Fibroblast of skin of abdomen (primary cell): ENCODE measurements around the gene SH3GL3.

Experiments
- DNase-seq: peaks from one replicate; pipeline ENCODE4 v3.0.0-alpha.2; 2013

Gene SH3GL3

DNA sequence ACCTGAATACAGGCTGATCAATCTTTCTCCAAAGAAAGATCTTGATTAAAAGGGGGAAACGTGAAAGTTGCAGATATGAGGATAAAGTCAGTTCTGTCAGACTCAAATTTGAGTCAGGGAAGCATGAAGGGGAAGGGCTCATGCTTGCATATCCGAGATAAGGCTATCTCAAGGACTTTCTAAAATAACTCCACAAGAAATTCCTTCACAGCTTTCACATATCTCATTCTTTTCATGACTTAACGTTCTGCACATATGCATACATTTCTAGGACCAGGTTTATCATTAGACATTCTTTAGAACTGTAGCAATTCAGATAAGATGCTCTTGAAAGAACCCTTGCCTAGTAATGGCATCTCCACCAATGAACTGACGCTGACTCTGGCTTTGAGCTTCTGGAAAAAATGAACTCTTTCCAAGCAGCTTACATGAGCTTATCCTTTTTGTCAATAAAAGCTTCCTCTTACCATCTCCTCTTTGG is 15.9 kb downstream of the SH3GL3 start:
- DNase-seq = no peak

- no peak for DNase-seq
Observed at GRCh38 chr15:83470887-83471286, 23.7 kb downstream of the SH3GL3 start.

GRCh38 chr15:83471307-83471866 is 24.2 kb downstream of the SH3GL3 start:
- DNase-seq = no peak

DNA sequence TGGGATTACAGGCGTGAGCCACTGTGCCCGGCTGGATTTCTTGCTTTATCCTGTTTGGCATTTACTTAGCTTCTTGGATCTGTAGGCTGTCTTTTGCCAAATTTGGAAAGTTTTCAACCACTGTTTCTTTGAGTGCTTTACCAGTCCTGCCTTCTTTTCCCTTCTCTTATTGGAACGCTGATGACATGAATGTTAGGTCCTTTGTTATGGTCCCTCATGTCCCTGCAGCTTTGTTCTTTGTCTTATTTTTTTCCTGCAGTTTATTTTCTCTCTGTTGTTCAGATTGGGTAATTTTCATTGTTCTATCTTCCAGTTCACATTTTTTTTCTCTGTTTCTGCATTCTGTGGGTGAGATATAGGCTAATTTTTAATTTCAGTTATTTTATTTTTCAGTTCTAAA is 25.0 kb downstream of the SH3GL3 start:
- no peak for DNase-seq

DNA sequence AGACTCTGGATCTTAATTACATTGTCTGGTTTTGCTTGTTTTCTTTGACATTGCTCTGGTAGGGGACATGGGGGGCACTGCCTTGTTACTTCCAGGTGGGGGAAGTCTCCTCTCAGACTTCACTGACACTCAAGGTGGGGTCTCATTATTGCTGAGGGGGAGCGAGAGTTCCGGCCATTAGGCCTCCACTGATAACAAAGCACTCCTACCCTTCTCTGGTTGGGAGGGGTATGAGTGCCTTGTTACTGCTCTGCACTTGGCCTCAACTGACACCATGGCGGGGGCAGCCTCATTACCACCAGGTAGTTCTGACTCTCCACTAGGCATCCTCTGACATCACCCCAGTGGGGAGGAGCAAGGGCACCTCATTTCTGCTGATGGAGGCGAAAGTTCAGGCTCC is 25.7 kb downstream of the SH3GL3 start:
- no peak for DNase-seq

GRCh38 chr15:83474578-83474977 is 27.4 kb downstream of the SH3GL3 start:
- DNase-seq = no peak

GRCh38 chr15:83475551-83475950 is 28.4 kb downstream of the SH3GL3 start:
- DNase-seq = peak; percentile 75

DNA sequence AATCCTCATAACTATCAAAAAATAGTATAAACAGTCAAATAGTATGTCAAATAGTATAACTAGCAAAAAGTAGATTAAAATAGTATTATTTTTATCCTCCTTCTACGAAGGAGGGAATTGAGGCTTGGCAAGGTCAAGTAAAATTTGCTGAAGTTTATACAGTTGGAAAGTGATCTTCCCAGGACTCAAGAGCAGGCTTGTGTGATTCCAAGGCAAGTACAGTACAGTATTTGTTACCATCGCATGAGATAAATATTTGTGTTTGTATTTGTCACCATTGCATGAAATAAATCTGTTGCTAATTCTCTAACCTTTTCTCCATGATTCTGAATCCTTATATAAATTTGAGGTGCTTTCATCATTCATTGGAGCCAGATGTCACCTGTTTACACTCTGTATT is 28.9 kb downstream of the SH3GL3 start:
- DNase-seq = no peak

DNA sequence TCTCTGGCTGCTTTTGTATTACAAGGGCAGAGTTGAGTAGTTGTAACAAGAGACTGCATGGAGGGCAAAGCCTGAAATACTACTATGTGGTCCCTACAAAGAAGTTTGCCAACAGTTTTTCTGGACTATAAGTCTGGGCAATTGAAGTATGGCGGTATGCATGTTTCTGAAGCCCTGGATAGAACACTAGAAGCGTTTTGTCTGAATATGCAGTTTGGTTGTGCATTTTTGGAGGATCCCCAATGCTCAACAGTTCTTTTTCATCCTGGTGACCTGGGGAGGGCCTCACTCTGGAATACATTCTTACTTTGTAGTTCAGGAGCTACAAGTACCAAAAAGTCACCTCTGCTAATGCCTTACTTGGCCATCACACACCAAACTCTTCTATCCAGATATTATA is 29.6 kb downstream of the SH3GL3 start:
- DNase-seq = no peak

DNA sequence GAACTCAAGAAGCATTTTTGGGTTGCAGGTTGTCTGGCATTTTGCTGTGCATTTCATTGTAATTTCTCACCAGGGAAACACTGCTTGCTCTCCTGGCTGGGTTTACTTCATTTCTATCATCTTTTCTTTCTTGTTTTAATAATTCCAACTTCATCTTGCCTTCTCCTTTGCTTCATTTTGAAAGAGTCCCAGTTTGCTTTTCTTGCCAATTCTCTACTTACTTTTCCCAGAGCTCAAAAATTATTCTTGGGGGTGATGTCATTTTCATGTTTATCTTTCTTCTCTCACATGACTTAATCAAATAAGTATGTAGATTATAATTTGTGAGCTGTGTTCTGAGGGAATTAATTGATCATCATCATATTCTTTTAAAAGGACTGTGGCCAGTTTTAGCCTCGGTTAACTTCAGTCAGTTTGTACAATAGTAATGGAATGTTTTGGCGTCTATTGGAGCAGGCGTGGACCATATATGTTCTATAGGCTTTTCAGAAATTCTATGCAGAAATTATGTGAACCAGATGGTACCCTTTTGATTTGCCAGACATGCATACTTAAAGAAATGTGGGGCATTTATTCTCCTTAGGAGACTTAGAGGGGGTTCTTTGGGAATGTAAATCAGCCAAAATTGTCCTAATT is 30.1 kb downstream of the SH3GL3 start:
- peak; percentile 55 for DNase-seq

DNA sequence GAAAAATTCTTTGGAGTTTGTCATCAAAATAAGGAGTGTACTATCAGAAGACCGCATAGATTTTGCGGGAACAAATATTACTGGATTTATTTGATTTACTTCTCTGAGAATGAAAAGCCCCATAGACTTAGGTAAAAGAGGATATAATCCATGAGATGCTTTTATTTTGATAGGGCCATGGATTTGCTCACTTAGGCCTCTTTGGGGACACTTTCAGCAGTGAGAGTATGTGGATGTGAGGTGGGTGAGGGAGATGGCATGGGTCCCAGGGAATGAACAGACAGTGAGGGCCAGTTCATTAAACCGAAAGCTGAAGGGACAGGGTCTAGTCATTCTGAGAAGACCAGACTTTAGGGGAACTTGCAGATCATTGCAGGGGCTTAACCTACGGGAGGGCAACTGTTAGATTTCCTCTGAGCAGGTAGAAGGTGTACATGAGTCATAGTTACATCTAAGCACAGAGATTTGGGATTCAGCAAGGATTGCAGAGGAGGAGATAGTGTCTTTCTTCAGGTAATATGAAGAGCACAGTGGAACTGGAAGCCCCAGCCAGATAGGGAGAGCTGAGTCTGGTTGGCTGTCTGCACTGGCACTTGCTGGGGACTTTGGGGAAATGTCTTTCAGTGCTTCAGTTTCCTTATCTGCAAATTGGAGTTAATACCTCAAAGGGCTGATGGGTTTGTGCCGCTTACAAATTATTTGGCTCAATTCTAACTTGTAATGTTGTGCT is 30.8 kb downstream of the SH3GL3 start:
- no peak for DNase-seq

GRCh38 chr15:83483612-83484011 is 36.5 kb downstream of the SH3GL3 start:
- no peak for DNase-seq

DNA sequence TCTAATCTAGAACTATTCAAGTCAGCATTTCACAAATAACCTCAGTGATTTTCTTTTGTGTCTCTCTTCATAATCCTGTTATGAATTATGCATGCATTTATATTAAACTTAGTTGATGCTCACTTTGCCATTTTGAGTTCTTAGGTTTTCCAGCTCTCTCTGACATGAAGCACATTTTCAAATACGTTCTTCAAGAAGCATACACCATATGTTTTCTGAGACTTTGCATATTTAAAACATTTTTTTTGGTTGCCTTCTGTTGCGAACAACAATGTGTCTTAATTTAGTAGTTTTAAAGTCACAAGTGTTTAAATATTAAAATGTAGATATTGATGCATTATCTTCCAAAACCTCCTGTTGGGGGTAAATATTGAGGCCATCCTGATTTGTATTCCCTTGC is 37.5 kb downstream of the SH3GL3 start:
- no peak for DNase-seq

DNA sequence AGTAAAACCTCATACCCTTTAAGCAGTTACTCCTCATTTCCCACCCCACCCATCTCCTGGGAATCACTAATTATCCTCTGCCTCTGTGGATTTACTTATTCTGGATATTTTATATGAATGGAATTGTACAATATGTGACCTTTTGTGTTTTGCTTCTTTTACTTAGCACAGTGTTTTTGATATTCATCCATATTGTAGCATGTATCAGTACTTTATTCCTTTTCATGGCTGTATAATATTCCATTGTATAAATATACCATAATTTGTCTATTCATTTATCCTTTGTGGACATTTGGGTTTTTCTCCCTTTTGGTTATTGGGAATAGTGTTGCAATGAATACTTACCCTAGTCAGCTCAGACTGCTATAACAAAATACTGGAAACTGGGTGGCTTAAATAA is 39.2 kb downstream of the SH3GL3 start:
- DNase-seq = no peak

DNA sequence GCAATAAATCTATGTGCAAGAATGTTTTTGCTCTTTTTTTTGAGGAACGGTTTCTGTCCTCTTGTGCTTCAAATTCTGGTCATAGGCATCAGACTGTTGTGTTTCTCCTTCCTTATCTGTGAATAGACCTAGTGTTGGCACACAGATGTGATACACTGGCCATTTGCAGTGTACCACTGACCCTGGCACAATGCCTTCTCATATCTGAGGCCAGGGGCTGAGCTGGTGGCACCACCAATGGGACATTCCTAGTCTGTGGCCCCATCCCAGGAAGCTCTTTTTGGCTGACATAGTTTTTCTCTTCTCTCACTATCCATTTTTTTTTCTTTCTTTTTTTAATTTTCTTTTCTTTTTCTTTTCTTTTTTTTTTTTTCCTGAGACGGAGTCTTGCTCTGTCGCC is 40.4 kb downstream of the SH3GL3 start:
- DNase-seq = no peak

DNA sequence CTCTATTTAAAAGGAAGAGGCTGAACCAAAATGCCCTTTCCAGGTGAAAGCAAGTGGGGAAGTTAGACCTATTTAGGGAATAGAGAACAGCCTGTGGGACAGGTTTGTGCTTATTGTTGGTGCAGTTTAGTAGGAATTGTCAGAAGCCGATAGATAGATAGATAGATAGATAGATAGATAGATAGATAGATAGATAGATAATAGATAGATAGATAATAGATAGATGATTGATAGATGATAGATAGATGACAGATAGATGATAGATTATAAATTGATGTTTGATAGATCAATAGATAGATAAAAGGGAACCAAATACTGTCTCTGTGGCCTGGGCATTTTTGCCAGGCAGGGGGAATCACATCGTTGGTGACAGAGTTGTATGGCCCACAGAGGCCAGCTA is 42.5 kb downstream of the SH3GL3 start:
- no peak for DNase-seq

- DNase-seq = no peak
Observed at GRCh38 chr15:83491486-83491885, 44.3 kb downstream of the SH3GL3 start.

DNA sequence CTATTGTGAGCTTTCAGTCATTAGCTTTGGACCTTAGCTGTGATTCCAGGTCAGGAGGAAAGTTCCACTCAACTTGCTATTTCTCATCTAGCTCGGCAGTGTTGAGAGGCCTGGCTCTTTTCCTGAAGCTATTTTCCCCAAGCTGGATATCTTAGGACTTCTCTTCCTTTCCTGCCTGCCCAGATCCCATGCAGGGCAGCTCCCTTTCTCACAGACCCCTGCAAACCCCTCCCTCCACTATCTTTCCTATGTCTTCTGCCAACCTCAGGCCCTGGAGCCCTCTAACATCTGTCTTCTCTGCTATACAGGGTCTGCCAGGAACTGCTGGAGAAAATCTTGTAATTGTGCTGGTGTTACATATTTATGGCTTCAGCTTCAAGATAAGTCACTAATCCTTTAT is 49.6 kb downstream of the SH3GL3 start:
- no peak for DNase-seq

GRCh38 chr15:83498374-83498773 is 51.2 kb downstream of the SH3GL3 start:
- DNase-seq = no peak

GRCh38 chr15:83498801-83499200 is 51.7 kb downstream of the SH3GL3 start:
- no peak for DNase-seq

DNA sequence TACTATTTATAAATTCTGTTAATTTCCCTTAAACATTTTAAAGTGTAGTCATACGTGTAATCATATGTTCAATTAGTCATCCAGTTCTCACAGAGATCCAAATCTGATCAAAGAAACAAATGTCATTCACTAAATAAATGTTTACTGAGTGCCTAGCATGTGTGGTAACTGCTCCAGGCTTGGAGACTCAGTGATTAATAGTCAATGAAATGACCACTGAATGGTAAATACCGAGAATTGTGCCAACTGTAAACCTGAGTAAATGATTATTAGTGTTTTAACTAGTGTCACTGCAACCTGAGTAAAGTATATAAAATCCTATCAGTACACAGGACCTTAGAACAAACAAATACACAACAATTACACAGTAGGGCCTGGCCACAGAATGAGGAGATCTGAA is 52.3 kb downstream of the SH3GL3 start:
- DNase-seq = no peak

DNA sequence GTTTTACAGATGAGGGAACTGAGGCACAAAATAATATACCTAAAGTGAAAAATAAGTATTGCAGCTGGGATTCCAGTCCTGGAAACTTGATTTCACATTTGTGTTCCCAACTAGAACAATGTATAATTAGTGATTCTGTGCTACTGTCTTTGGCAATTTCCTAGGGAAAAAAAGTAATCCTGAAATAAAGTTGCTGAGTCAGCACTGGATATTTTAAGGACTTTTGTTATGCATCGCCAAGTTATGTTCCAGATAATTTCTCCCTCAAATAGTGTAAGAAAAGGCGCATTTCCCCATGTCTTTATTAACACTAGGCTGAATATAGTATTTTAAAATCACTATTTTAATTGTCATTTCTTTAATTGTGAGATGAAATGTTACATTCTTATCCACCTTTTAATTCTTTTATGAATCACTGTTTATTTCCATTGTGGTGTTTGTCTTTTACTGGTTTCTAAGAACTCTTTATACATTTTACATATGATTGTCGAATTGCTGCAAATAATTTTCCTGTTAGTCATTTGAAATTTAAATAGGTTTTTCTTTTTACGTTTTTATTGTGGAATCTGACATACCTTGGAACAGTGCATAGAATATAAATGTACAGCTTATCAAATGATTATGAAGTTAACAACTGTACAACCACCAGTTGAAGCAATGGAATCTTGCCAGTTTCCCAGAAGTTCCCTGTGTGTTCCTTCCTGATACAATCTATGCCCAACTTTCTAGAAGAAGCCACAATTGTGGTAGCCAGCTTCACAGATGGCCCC is 56.6 kb downstream of the SH3GL3 start:
- no peak for DNase-seq

DNA sequence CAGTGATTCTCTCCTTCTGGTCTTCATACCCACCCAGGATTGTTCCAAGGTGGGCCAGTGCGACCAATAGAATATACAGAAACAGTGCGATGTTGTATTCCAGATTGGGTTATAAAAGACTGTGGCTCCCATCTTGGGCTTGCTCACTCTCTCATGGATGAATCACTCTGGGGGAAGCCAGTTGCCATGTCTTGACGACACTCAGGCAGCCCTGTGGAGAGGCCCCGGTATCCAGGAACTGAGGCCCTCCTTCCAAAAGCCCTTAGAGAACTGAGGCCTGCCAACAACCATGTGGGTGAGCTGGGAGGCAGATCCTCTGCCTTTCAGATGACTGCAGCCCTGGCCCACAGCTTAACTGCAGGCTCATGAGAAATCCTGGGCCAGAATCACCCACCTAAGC is 57.2 kb downstream of the SH3GL3 start:
- peak; percentile 13 for DNase-seq
